T-helper 1 cell treated with Interleukin-12 subunit alpha and Interleukin-12 subunit beta and Interleukin-4 antibody, amounts not matched to agents 30 μg/mL and 1 μg/mL, for 36 hours (primary cell): ENCODE data around the gene PTTG1IP.
"Not testable (repeated sequence)": the region's sequence is repeated elsewhere in the genome, so short reads cannot be mapped to it uniquely, and the experiment has no call there.

Source experiments
- H3K27ac Mint-ChIP-seq: one replicate; pipeline ENCODE4 v1.8.0; 2021; ENCODE audit warnings: mild to moderate bottlenecking, mixed read lengths
- H3K27me3 Mint-ChIP-seq: one replicate; pipeline ENCODE4 v1.8.0; 2021; ENCODE audit warnings: low read depth, mixed read lengths
- H3K36me3 Mint-ChIP-seq: one replicate; pipeline ENCODE4 v1.8.0; 2021; ENCODE audit warnings: low read depth, mixed read lengths
- H3K4me1 Mint-ChIP-seq: one replicate; pipeline ENCODE4 v1.8.0; 2021; ENCODE audit warnings: low read depth, mixed read lengths
- H3K4me3 Mint-ChIP-seq: one replicate; pipeline ENCODE4 v1.8.0; 2021; ENCODE audit warnings: mild to moderate bottlenecking, moderate library complexity, mixed read lengths
- H3K9me3 Mint-ChIP-seq: one replicate; pipeline ENCODE4 v1.8.0; 2021; ENCODE audit warnings: mixed read lengths

The PTTG1IP gene

GRCh38 chr21:44885615-44886014, 12.1 kb upstream of the PTTG1IP start:
- Mint-ChIP-seq H3K9me3 (no peaks in the 10 kb centered on the region), H3K4me1 (peaks cover 16% of the 10 kb centered on the region), H3K27ac (no peak overlapping the region), H3K4me3 (no peak overlapping the region), H3K27me3 (no peaks in the 10 kb centered on the region), H3K36me3 (peaks cover 28% of the 10 kb centered on the region)

- Mint-ChIP-seq H3K27ac (peak overlapping the region; percentile 49), H3K4me3 (no peak overlapping the region), H3K36me3 (peaks cover 23% of the 10 kb centered on the region)
Measured at GRCh38 chr21:44884097-44884496, 10.6 kb upstream of the PTTG1IP start.

DNA sequence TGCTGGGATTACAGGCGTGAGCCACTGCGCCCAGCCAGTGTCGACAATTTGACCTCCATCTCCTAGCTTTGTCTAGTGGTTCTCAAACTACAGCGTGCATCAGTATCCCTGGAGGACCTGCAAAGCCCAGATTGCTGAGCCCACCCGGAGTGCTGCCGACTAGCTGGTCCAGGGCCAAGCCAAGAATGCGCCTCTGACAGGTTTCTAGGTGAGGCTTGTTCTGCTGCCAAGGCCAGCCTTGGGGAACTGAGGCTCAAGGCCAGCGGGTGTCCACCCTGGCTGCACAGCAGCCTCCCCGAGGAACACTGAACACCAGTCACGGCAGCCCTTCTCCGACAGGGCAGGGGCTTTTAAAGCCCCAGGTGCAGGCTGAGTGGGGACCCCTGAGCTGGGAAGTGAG, 9.8 kb upstream of the PTTG1IP start:
- Mint-ChIP-seq H3K4me3 (no peak overlapping the region), H3K27ac (peak overlapping the region; percentile 20), H3K27me3 (no peaks in the 10 kb centered on the region), H3K9me3 (no peaks in the 10 kb centered on the region), H3K4me1 (peaks cover 21% of the 10 kb centered on the region), H3K36me3 (peaks cover 23% of the 10 kb centered on the region)

More at GRCh38 chr21:44884097-44884496, 10.6 kb upstream of the PTTG1IP start:
- no peaks in the 10 kb centered on the region for H3K27me3 Mint-ChIP-seq
- H3K9me3 Mint-ChIP-seq = no peaks in the 10 kb centered on the region
- H3K4me1 Mint-ChIP-seq = peaks cover 21% of the 10 kb centered on the region

DNA sequence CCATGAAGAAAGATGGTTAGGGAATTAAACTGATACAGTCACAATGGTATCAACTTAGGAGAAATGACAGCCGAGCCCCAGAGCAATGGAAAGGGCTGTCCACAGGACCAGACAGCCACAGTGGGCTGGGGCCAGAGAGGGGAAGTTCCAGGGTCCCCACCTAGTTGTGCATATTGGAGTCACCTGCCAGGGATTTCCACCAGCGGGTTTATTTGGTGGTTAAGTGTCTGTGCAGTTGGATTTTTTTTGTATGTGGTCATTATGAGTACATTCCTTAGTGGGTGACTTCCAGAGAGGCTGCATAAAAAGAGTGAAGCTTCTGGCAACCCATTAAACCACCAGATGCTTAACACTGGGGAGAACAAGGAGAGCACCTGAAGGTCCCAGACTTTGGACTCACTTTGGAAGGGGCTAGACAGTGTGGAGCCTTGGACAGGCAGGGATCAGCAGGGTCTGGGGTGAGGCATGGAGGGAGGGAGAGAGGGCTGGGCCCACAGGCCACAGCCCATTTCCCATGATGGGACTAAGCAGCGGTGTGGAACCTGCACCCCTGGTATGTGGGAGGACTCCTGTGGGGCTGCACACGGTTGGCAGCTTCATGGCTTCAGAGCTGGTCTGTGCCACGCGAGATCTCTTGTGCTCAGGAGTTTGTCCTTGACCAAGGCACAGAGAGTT, 7.8 kb upstream of the PTTG1IP start:
- Mint-ChIP-seq H3K9me3 (no peaks in the 10 kb centered on the region), H3K27me3 (no peaks in the 10 kb centered on the region), H3K4me3 (peak overlapping the region; percentile 23), H3K36me3 (peaks cover 10% of the 10 kb centered on the region), H3K4me1 (peaks cover 21% of the 10 kb centered on the region), H3K27ac (peak overlapping the region; percentile 84)

- H3K27ac Mint-ChIP-seq = peak overlapping the region; percentile 62
- no peaks in the 10 kb centered on the region for H3K9me3 Mint-ChIP-seq
- H3K36me3 Mint-ChIP-seq = peaks cover 5% of the 10 kb centered on the region
- no peaks in the 10 kb centered on the region for H3K27me3 Mint-ChIP-seq
- peaks cover 23% of the 10 kb centered on the region for H3K4me1 Mint-ChIP-seq
- peak overlapping the region; percentile 23 for H3K4me3 Mint-ChIP-seq
Measured at GRCh38 chr21:44880405-44881197, 7.1 kb upstream of the PTTG1IP start.

DNA sequence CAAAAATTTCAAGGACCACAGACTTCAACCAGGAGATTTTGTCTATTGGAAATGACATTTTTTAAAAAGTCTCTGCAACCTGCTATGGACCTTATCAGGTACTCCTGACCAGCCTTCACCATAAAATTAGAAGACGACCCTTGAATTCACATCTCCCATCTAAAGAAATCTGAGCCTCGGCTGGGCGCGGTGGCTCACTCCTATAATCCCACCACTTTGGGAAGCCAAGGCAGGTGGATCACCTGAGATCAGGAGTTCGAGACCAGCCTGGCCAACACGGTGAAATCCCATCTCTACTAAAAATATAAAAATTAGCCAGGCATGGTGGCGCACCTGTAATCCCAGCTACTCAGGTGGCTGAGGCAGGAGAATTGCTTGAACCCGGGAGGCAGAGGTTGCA, 5.7 kb upstream of the PTTG1IP start:
- peaks cover 34% of the 10 kb centered on the region for H3K4me1 Mint-ChIP-seq
- not testable (repeated sequence) for H3K9me3 Mint-ChIP-seq, H3K36me3 Mint-ChIP-seq, H3K4me3 Mint-ChIP-seq, H3K27ac Mint-ChIP-seq, H3K27me3 Mint-ChIP-seq

- no peaks in the 10 kb centered on the region for H3K27me3 Mint-ChIP-seq
- no peak overlapping the region for H3K27ac Mint-ChIP-seq
- no peak overlapping the region for H3K4me3 Mint-ChIP-seq
- H3K36me3 Mint-ChIP-seq = peaks cover 5% of the 10 kb centered on the region
- H3K4me1 Mint-ChIP-seq = peaks cover 34% of the 10 kb centered on the region
- H3K9me3 Mint-ChIP-seq = no peaks in the 10 kb centered on the region
Measured at GRCh38 chr21:44878053-44878982, 4.8 kb upstream of the PTTG1IP start.

GRCh38 chr21:44876849-44877575, 3.5 kb upstream of the PTTG1IP start:
- Mint-ChIP-seq H3K9me3 (no peaks in the 10 kb centered on the region), H3K4me1 (peaks cover 40% of the 10 kb centered on the region), H3K36me3 (peaks cover 5% of the 10 kb centered on the region), H3K27ac (no peak overlapping the region), H3K4me3 (no peak overlapping the region), H3K27me3 (no peaks in the 10 kb centered on the region)

DNA sequence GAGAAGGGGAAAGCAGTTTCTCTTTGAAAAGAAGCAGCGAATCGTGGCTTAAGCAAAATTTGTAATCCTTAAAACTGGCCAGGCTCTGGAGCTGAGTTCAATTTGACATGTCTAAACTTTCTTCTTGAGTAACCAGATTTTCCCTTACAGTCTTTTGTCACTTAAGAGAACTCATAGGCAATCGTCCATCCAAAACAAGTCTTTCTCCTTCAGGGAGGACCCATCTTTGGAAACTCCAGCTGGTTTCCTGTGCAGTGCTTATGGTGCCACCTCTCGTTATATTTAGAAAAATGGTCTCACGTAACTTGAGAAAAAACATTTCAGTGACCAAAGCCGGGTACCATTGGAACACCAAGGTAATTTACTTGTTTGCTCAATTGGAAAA, 1.8 kb upstream of the PTTG1IP start:
- H3K4me3 Mint-ChIP-seq = peak overlapping the region; percentile 77
- H3K4me1 Mint-ChIP-seq = peaks cover 36% of the 10 kb centered on the region
- H3K27ac Mint-ChIP-seq = peak overlapping the region; percentile 95
- H3K9me3 Mint-ChIP-seq = no peaks in the 10 kb centered on the region
- H3K36me3 Mint-ChIP-seq = peaks cover 4% of the 10 kb centered on the region
- H3K27me3 Mint-ChIP-seq = no peaks in the 10 kb centered on the region

- no peaks in the 10 kb centered on the region for H3K9me3 Mint-ChIP-seq
- peak overlapping the region; percentile 95 for H3K27ac Mint-ChIP-seq
- H3K4me3 Mint-ChIP-seq = peak overlapping the region; percentile 77
- no peaks in the 10 kb centered on the region for H3K27me3 Mint-ChIP-seq
- H3K4me1 Mint-ChIP-seq = peaks cover 37% of the 10 kb centered on the region
- H3K36me3 Mint-ChIP-seq = peaks cover 4% of the 10 kb centered on the region
Measured at GRCh38 chr21:44874497-44875315, 1.2 kb upstream of the PTTG1IP start.

- H3K27me3 Mint-ChIP-seq = no peaks in the 10 kb centered on the region
- H3K4me3 Mint-ChIP-seq = peak overlapping the region; percentile 77
- peaks cover 39% of the 10 kb centered on the region for H3K4me1 Mint-ChIP-seq
- peak overlapping the region; percentile 95 for H3K27ac Mint-ChIP-seq
- H3K36me3 Mint-ChIP-seq = peaks cover 4% of the 10 kb centered on the region
- H3K9me3 Mint-ChIP-seq = no peaks in the 10 kb centered on the region
Measured at GRCh38 chr21:44874240-44874496, 678 bp upstream of the PTTG1IP start.

DNA sequence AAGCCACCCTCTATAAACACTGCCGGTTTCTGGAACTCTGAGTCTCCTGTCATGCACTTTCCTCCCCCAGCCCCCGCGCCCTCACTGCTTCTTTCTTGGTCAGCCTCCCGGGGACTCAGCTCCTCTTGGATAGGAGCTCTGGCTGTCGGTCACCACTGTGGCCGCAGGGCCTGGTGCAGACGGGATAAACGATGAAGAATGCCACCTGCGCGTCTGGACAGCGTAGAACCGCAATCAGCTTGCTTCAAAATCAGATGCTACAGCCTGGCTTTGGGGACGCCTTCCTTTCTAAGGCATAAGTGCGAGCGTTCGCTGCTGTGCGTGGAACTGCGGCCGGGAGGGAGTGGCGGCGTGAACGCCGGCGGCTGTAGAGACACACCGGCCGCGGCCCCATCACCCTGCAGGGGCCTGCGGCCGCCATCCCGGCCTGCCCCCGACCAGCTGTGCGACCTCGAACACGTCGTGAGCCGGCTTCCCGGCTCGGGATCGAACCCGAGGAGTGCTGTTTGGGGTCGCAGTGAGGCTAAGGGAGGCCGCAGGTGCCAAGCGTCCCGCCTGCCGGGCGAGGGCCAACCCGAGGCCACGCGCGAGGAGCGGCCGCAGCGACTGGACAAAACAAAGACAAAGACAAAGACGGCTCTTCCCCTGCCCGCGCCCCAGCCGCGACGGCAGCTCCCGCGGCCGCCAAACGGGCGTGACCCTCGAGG, 688 bp downstream of the PTTG1IP start:
- H3K4me1 Mint-ChIP-seq = peaks cover 52% of the 10 kb centered on the region
- H3K27ac Mint-ChIP-seq = peak overlapping the region; percentile 68
- H3K27me3 Mint-ChIP-seq = no peaks in the 10 kb centered on the region
- H3K4me3 Mint-ChIP-seq = peak overlapping the region; percentile 89
- H3K9me3 Mint-ChIP-seq = no peaks in the 10 kb centered on the region
- H3K36me3 Mint-ChIP-seq = peaks cover 9% of the 10 kb centered on the region

DNA sequence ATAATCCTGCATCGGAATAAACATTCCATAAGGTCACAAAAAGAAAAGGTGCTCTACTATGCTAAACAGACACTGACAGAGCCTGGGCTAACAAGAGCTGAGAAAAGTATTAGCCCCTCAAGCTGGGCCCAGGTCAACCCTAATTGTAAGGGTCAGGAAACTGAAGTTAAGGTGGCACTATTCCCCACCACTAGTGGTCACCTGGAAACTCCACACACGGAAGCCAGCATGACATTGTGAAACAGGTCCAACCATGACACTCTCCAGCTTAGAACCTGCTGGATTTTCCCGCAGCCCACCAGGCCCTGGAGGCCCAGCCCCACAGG, 1.2 kb downstream of the PTTG1IP start:
- Mint-ChIP-seq H3K9me3 (no peaks in the 10 kb centered on the region), H3K27me3 (no peaks in the 10 kb centered on the region), H3K4me1 (peaks cover 57% of the 10 kb centered on the region), H3K4me3 (peak overlapping the region; percentile 89), H3K27ac (peak overlapping the region; percentile 68), H3K36me3 (peaks cover 9% of the 10 kb centered on the region)
